Measurements from ENCODE around the gene NCSTN.

- TF ChIP-seq EZH2 (IDR thresholded peaks at IDR 0.05; ENCODE audit: borderline replicate concordance, low read depth, low read length, poor library complexity, severe bottlenecking) (no peak), CTCF (conservative IDR thresholded peaks at IDR 0.05; ENCODE audit: low read depth, low read length) (no peak)
Measured at GRCh38 chr1:160377585-160378206, 34.5 kb downstream of the NCSTN start.
